ENCODE data around the gene ZNF700. TPM values are rescaled to one million over a fixed set of nuclear protein-coding genes. Genes with fewer than 3 reads are reported as not detected.
A peak's percentile ranks its signal among the peaks of the same experiment; 100 is the strongest.

Gene ZNF700
- total RNA-seq (2011; cell fraction: chromatin; rRNA removed; ENCODE audit: low replicate concordance): 20.3 and 84.4 TPM in 2 replicates
- total RNA-seq (2011; cell fraction: nucleolus; rRNA removed): 11.2 and 17.1 TPM in 2 replicates
- total RNA-seq (2011; cell fraction: nucleoplasm; rRNA removed): 20.5 and 24.1 TPM in 2 replicates
- total RNA-seq (2014; rRNA removed) (10.3 TPM in 2 replicates), total RNA-seq (2014; rRNA removed; fragmentation: Illumina TruSeq; extraction: Trizol) (23.2 and 27.5 TPM in 2 replicates), total RNA-seq (2015; rRNA removed; fragmentation: Illumina TruSeq; extraction: Trizol) (18.9 and 19.0 TPM in 2 replicates), total RNA-seq (2021) (12.2 and 14.1 TPM in 2 replicates), polyA plus RNA-seq (2011; rRNA removed) (20.0 and 24.7 TPM in 2 replicates), polyA plus RNA-seq (2014; fragmentation: Illumina TruSeq; extraction: Trizol) (12.7 and 13.3 TPM in 2 replicates), polyA plus RNA-seq (2014; fragmentation: Nextera tagmentation; extraction: Ambion mirVana) (10 to 100 TPM; 11.5 to 13.3 TPM), polyA plus RNA-seq (2014; rRNA removed) (11.5 and 15.3 TPM in 2 replicates), polyA minus RNA-seq (2011; rRNA and poly(A)+ RNA removed) (28.3 and 33.1 TPM in 2 replicates), Bru-seq, nascent RNA (percentile 83 among the genes with signal in this experiment), BruChase-seq, experiment 1, labeled RNA remaining after a 2-hour chase (percentile 96 among the genes with signal in this experiment), BruChase-seq, experiment 2, labeled RNA remaining after a 6-hour chase (percentile 96 among the genes with signal in this experiment)
- 2.3 and 5.6 TPM in 2 replicates for polyA plus RNA-seq (2011; cell fraction: cytosol; rRNA removed)
- polyA plus RNA-seq (2011; cell fraction: nucleus; rRNA removed): 20.4 and 21.4 TPM in 2 replicates
- polyA plus RNA-seq (2012): 7.9 and 10.1 TPM in 2 replicates
- 8.1 TPM in 2 replicates for polyA minus RNA-seq (2011; cell fraction: cytosol; rRNA and poly(A)+ RNA removed)
- 5.3 and 12.0 TPM in 2 replicates for polyA minus RNA-seq (2011; cell fraction: nucleus; rRNA and poly(A)+ RNA removed)
- long read RNA-seq, experiment 1, transcript ZNF700-201 (4 exons, 2,882 nt): major isoform, 13 of 20 reads
- long read RNA-seq, experiment 1, partial matches to known transcripts: 2 of 20 reads
- long read RNA-seq, experiment 1, other reads (novel, unspliced or antisense): 2 of 20 reads
- long read RNA-seq, experiment 2, transcript ZNF700-201 (4 exons, 2,882 nt): major isoform, 5 of 10 reads
- long read RNA-seq, experiment 2, partial matches to known transcripts: 3 of 10 reads
- long read RNA-seq, experiment 2, other reads (novel, unspliced or antisense): 0 of 10 reads
- long read RNA-seq, experiment 3, transcript ZNF700-201 (4 exons, 2,882 nt): major isoform, 6 of 11 reads
- long read RNA-seq, experiment 3, partial matches to known transcripts: 1 of 11 reads
- long read RNA-seq, experiment 3, other reads (novel, unspliced or antisense): 4 of 11 reads

GRCh38 chr19:11924886-11925650 lies at the start of gene ZNF700:
Gene ZNF700, plus strand, starts transcription at chr19:11925107. Its CDS starts 104 bp downstream, at chr19:11925211.
- Histone ChIP-seq H3K27me3 (ENCODE audit: control insufficient read depth in 2 of 2, insufficient read depth in 2 of 2, low read length in 2 of 2) (no peaks in the 10 kb centered on the region), H3K4me2 (ENCODE audit: insufficient read depth, low read length) (peak within 1 kb of the TSS; percentile 96), H3K9me3 (replicated peaks; ENCODE audit: control insufficient read depth, insufficient read depth, low read depth, low read length) (no peaks in the 10 kb centered on the region), H3K79me2 (ENCODE audit: control insufficient read depth, insufficient read depth, low read length) (peaks cover 46% of the 10 kb centered on the region), H3K4me1 (replicated peaks in 1 of 2; ENCODE audit: control insufficient read depth in 2 of 2, insufficient read depth in 2 of 2, low read length in 2 of 2) (peaks cover 12 to 26% of the 10 kb centered on the region in 2 experiments; a peak in 4 of 5 replicates), H3K9ac (ENCODE audit: insufficient read depth in 1 of 2, low read depth in 2 of 2, low read length in 2 of 2) (peak within 1 kb of the TSS; percentile 96 to 97), H4K20me1 (replicated peaks; ENCODE audit: control insufficient read depth, insufficient read depth, low read length) (no peaks in the 10 kb centered on the region), H3K9me1 (ENCODE audit: control insufficient read depth, insufficient read depth, low read length) (no peaks in the 10 kb centered on the region), H3K36me3 (ENCODE audit: control insufficient read depth, insufficient read depth, low read length) (peaks cover 23% of the 10 kb centered on the region), H2AFZ (ENCODE audit: low read depth, low read length) (peak within 1 kb of the TSS; percentile 97), H3K27ac (ENCODE audit: extremely low read depth, low read depth, low read length) (peak within 1 kb of the TSS; percentile 94), H3K4me3 (peak within 1 kb of the TSS; percentile 83)
- DNase-seq (ENCODE audit: extremely low read depth in 1 of 4, low spot score in 3 of 4): peak; percentile 94 to 97 (median 94)
- TSS peak; percentile 65 for BruUV-seq (replicated peaks)
- FAIRE-seq: peak; percentile 95
- intact Hi-C loops (cut with micrococcal nuclease): loop anchor here (1.0 kb wide), 1 partner anchor 216 kb away; no protein-coding TSS in a partner anchor
- CTCF ChIA-PET (ENCODE audit: low intra/inter-chr PET ratio): no interaction called here
- peak; percentile 96 for ATAC-seq
- under 1% methylated on average over 38 of the region's 53 CpGs for WGBS (ENCODE audit: insufficient coverage, low coverage, missing lambda C conversion rate)
- POLR2A ChIA-PET: interaction anchor here (1.0 to 1.9 kb wide), 3 partner anchors 11 to 65 kb away, joined by 3 to 6 read pairs (median 3); no protein-coding TSS in a partner anchor
- in situ Hi-C loops (cut with MboI): no loop called here
- TF ChIP-seq CREB1 (IDR thresholded peaks at IDR 0.05) (no peak), CREB1 (CRISPR knock-in tag; IDR thresholded peaks at IDR 0.05) (0 out of 2 replicates have a peak, but pooled peaks have one; percentile 28), FOS (IDR thresholded peaks at IDR 0.05; ENCODE audit: extremely low read depth, insufficient read length) (peak; percentile 65), SP2 (IDR thresholded peaks at IDR 0.05; ENCODE audit: extremely low read depth, low read depth, low read length, poor library complexity, severe bottlenecking) (peak; percentile 39), ZKSCAN8 (CRISPR knock-in tag; IDR thresholded peaks at IDR 0.05) (no peak), U2AF2 (optimal IDR thresholded peaks at IDR 0.05; ENCODE audit: low read depth, low read length) (no peak), FOXA3 (CRISPR knock-in tag; conservative IDR thresholded peaks at IDR 0.05 in 1 of 2, IDR thresholded peaks at IDR 0.05 in 1 of 2) (peak in 1 of 2 experiments; percentile 38; a peak in 1 of 4 replicates)
- TF ChIP-seq, protein P1, sequence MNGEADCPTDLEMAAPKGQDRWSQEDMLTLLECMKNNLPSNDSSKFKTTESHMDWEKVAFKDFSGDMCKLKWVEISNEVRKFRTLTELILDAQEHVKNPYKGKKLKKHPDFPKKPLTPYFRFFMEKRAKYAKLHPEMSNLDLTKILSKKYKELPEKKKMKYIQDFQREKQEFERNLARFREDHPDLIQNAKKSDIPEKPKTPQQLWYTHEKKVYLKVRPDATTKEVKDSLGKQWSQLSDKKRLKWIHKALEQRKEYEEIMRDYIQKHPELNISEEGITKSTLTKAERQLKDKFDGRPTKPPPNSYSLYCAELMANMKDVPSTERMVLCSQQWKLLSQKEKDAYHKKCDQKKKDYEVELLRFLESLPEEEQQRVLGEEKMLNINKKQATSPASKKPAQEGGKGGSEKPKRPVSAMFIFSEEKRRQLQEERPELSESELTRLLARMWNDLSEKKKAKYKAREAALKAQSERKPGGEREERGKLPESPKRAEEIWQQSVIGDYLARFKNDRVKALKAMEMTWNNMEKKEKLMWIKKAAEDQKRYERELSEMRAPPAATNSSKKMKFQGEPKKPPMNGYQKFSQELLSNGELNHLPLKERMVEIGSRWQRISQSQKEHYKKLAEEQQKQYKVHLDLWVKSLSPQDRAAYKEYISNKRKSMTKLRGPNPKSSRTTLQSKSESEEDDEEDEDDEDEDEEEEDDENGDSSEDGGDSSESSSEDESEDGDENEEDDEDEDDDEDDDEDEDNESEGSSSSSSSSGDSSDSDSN (IDR thresholded peaks at IDR 0.05; ENCODE audit: borderline replicate concordance in 1 of 2, low read depth in 2 of 2, low read length in 2 of 2): 0 out of 4 replicates have a peak, but pooled peaks of 1 of the 2 experiments have one; percentile 33
- TF ChIP-seq, protein P2, sequence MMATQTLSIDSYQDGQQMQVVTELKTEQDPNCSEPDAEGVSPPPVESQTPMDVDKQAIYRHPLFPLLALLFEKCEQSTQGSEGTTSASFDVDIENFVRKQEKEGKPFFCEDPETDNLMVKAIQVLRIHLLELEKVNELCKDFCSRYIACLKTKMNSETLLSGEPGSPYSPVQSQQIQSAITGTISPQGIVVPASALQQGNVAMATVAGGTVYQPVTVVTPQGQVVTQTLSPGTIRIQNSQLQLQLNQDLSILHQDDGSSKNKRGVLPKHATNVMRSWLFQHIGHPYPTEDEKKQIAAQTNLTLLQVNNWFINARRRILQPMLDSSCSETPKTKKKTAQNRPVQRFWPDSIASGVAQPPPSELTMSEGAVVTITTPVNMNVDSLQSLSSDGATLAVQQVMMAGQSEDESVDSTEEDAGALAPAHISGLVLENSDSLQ (IDR thresholded peaks at IDR 0.05): peak; percentile 99
- TF ChIP-seq, protein P3, sequence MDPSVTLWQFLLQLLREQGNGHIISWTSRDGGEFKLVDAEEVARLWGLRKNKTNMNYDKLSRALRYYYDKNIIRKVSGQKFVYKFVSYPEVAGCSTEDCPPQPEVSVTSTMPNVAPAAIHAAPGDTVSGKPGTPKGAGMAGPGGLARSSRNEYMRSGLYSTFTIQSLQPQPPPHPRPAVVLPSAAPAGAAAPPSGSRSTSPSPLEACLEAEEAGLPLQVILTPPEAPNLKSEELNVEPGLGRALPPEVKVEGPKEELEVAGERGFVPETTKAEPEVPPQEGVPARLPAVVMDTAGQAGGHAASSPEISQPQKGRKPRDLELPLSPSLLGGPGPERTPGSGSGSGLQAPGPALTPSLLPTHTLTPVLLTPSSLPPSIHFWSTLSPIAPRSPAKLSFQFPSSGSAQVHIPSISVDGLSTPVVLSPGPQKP (CRISPR knock-in tag; IDR thresholded peaks at IDR 0.05): no peak
